T47D (cell line): ENCODE results near the gene PRODH2.
A peak's percentile ranks its signal among the peaks of the same experiment; 100 is the strongest.

ENCODE experiments used
- DNase-seq, 2 experiments: peaks; one replicate each; pipeline versions ENCODE4 v3.0.0 to v3.0.0-alpha.2; 2011 to 2012; ENCODE audit warnings: low read depth in 1 of 2, low spot score in 1 of 2
- JUND ChIP-seq: IDR thresholded peaks from 2 replicates; pipeline ENCODE4 v1.6.1; 2012; ENCODE audit warnings: low read depth
- in situ Hi-C: cut with HindIII; loops from 2 replicates; pipeline ENCODE4 v1.10.0; 2016; ENCODE audit warnings: low sequenced_read_pairs, low pct_unique_long_range_greater_than_20kb

PRODH2 gene

GRCh38 chr19:35764432-35765315, 48.0 kb downstream of the PRODH2 start:
- no peak for TF ChIP-seq JUND
- in situ Hi-C loops = no loop called here

GRCh38 chr19:35760711-35761349, 51.8 kb downstream of the PRODH2 start:
- in situ Hi-C loops = no loop called here
- no peak for TF ChIP-seq JUND

More at GRCh38 chr19:35764432-35765315, 48.0 kb downstream of the PRODH2 start:
- no peak for DNase-seq

GRCh38 chr19:35759697-35760096, 52.9 kb downstream of the PRODH2 start:
- in situ Hi-C loops = no loop called here
- TF ChIP-seq JUND = no peak
- DNase-seq = no peak

More at GRCh38 chr19:35760711-35761349, 51.8 kb downstream of the PRODH2 start:
- DNase-seq = no peak

DNA sequence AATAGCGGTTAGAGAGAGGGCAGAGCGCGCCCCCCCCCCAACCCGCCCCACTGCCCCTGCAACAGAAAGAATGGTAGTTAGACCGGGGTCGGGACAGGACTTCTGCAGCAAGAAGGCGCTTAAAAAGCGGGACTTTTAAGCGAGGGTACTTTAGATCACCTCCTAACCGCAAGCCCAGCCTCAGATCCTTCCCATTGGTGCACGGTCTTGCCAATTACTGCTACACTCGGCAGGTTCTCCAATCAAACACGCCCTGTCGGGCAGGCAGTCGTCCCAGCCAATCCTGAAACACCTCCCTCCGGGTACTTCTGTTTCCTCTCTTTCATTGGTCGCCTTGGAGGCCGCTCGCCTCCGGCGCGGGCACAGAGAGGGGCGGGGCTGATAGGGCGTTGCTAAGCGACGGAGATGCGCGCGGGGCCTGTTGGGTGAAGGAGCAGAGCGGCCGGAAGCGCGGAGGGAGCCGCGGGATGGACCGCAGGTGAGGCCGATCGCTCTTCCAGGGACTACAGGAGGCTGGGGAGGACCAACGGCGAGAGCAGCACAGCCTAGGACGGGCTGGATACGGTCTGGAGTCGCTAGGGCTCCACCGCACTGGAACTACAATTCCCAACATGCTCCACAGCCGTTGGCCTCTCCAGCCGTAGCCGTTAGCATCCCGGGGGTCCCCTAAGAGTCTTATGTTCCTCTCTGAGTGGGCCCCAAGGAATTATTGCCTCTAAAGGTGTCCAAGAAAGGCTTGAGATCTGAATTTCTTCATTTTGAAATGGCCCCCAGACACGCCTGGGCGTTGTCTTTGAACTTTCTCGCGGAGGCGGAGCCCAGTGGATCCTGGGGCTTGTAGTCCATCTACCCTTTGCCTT, 54.7 kb downstream of the PRODH2 start, which contains the start of gene PROSER3:
Gene PROSER3 (plus strand): TSS at position 428 of the 860 bp plus-strand sequence. CDS start 40 bp downstream, at position 468.
- no peak for TF ChIP-seq JUND
- in situ Hi-C loops = no loop called here
- DNase-seq = peak; percentile 91 to 99

- no peak for TF ChIP-seq JUND
- no peak for DNase-seq
- in situ Hi-C loops = no loop called here
These were observed 55.4 kb downstream of the PRODH2 start for GRCh38 chr19:35757231-35757748.

DNA sequence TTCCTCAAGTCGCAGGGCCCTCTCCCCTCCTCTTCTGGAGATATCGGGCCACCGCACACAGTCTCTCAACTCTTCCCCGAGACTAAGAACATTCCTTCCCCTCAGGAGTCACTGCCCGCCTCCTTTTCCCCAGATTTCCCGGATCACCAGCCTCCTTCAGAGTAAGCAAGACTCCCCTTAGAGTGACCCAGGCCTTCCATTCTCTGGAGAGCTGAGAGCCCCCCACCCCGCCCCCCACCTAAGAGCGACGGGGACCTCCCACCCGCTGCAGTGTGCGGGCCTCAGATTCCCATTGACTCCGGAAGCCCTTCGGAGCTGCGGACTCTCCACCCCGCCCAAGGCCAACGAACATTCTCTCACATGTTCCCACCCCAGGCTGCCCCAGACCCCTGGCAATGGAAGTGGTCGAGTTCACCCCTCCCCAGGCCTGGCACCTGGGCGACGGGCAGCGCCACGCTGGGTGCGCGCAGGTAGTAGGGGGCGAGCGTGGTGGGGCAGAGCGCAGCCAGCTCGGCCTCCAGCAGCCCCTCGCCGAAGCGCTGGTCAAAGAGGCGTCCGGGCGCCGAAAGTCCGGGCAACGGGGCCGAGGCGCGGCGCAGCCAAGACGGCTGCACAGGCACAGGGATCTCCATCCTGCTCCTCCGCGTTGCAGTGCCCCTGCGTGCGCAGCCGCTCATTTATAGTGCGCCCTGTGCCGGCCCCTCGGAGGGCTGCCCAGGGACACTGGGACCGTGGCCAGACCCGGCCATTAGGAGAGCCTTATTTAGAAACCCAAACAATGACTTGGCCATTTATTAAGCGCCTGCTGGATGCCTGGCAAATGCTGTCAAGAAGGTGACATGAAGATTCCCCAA, 56.0 kb downstream of the PRODH2 start, which contains the start of gene HSPB6:
Gene HSPB6 (minus strand): TSS at position 653 of the 854 bp plus-strand sequence. CDS start 21 bp downstream, at position 632.
- DNase-seq = no peak
- in situ Hi-C loops = no loop called here
- no peak for TF ChIP-seq JUND

DNA sequence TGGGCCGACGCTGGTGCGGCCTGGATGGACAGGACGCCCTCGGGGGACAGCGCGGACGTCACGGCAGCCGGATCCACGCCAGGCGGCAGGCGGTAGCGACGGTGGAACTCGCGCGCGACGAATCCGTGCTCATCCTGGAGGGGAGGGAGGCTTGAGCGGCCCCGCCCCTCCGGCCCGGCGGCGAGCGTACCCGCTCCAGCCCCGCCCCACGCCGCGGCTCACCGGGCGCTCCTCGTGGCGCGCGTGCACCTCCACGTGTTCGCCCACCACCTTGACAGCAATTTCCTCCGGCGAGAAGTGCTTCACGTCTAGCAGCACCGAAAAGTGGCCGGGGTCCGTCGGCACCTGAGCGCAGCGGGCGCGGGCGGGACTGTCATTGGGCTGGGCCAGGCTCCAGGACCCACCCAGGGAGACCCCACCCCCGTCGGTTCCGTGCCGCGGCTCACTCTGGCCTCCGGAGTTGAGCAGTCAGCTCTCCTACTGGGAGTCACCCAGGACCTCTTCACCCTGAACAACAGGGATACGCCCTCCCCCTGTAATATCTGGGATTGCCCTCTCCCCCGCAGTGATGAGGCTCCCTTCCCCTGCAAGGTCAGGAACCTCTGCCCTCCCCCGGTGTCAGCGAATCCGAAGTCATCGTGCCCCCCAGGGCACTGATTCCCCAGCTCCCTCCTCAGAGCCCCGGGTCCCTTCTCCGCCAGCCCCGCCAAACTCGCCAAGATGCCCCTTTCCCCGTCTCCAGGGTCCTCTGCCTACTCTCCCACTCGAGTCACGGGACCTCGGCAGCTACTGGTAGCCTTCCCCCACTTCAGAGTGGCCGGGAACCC, 56.9 kb downstream of the PRODH2 start:
- in situ Hi-C loops = no loop called here
- no peak for TF ChIP-seq JUND
- no peak for DNase-seq

DNA sequence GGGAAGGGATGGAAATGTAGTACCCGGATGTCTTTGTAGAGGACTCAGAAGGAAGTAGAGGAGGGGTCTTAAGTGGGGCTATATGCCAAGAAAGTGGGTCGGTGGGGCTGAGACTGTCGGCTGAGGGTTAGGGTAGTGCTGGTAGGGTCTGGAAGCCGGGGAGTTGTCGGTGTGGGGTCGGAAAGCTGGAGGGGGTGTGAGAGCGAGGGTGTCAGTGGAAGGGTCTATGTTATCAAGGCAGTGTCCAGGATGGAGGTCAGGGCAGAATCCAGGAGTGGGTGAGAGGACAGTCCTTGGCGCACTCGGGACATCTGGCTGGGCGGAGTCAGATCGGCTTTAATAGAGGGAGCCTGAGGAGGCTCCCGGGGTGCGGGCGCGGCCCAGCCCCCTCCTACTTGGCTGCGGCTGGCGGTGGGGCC, 57.5 kb downstream of the PRODH2 start:
- no peak for DNase-seq
- TF ChIP-seq JUND = no peak
- in situ Hi-C loops = no loop called here

DNA sequence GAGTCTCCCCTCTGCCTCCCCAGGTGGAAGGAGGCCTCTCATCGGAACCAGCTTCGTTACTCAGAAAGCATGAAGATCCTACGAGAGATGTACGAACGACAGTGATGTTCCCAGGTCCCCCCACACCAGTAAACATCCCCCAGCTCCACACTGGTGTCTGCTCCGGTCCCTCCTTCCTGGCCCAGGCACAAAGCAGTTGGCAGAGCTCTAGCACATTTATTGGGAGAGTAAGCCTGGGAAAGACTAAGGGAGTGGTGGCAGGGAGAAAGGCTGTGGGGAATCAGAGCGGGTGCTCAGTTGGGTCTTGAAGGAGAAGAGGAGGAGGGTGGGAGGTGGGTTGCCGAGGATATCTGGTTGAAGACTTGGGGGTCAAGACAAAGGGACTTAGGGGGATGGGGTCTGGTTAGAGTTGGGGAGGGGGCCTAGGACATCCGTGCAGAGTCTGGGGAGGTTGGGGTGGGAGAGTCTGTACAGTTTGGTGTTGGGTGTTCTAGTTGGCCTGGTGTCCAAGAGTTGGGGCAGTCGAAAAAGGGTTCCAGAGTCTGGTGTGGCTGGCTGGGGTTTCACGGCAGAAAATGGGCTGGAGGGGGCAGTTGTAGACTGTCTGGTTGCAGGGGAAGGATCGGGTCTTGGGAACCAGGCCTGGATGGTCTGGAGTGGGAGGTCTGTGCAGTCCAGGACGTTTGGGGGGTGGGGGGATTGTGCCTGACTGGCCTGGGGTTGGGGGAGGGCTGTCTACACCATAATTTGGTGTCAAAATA, 58.1 kb downstream of the PRODH2 start:
- TF ChIP-seq JUND = no peak
- no peak for DNase-seq
- in situ Hi-C loops = no loop called here

- no peak for TF ChIP-seq JUND
- in situ Hi-C loops = no loop called here
- no peak for DNase-seq
These were observed 58.8 kb downstream of the PRODH2 start for GRCh38 chr19:35753634-35754369.
